BJ (cell line): ENCODE results near the gene UCN3. TPM values are rescaled to one million over a fixed set of nuclear protein-coding genes. Genes with fewer than 3 reads are reported as not detected.

ENCODE experiments used
- CTCF ChIA-PET: fragments of 350-600 bp; formaldehyde crosslinking; extraction: SDS; loops from one replicate; lab custom pipeline; 2021; ENCODE audit warnings: antibody characterized with exemption, inconsistent platforms; lab: Yijun Ruan, JAX
- POLR2A ChIA-PET: fragments of 300-600 bp; sonication (Branson Sonifier 250); formaldehyde crosslinking; extraction: SDS; loops from one replicate; lab custom pipeline; 2021; ENCODE audit warnings: antibody characterized with exemption; lab: Charles Lee
- DNase-seq: peaks from one replicate; pipeline ENCODE4 v3.0.0-alpha.2; 2011; ENCODE audit warnings: low read depth
- H3K27me3 ChIP-seq: 2 replicates; pipeline ENCODE4 v1.6.0; 2011; ENCODE audit warnings: low read length; ENCODE audit not compliant: control insufficient read depth, insufficient read depth
- H3K36me3 ChIP-seq: 2 replicates; pipeline ENCODE4 v1.5.1; 2011; ENCODE audit warnings: low read length; ENCODE audit not compliant: control insufficient read depth, insufficient read depth
- H3K4me3 ChIP-seq: 2 replicates; pipeline ENCODE4 v1.5.1; 2011; ENCODE audit warnings: low read depth, mild to moderate bottlenecking, control low read depth, low read length
- polyA plus RNA-seq: library from polyadenylated mRNA; depleted of rRNA; stranded (reverse); fragments of >200 nt; gene quantifications from 2 replicates; pipeline ENCODE4 v1.2.3, GENCODE V29; 2011
- TF ChIP-seq, protein P1 (sequence below): IDR thresholded peaks from 2 replicates; pipeline ENCODE4 v1.5.1; 2011; ENCODE audit warnings: low read depth, mild to moderate bottlenecking, control low read depth, inconsistent platforms, low read length, moderate library complexity; ENCODE audit not compliant: insufficient read depth

UCN3 gene
- polyA plus RNA-seq, 1 experiment: not detected

DNA sequence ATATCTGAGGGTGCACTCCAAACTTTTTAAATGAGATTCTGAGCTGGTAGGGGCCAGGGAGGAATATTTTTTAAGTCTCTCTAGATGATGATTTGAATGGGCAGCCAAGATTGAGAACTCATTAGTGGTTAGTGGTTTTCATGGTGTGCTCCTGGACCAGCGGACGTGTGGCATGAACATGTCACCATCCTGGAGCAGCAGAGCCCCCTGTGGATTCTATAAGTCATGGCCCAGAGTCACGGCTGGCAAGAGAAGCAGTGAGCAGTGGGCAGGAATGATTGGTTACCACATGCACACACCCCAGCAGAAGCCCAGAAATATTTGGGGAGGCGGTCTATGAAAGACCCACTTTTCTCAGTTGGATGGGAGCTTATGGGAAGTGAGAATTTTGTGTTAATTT, 21.2 kb upstream of the UCN3 start:
- Histone ChIP-seq H3K36me3 (no peaks in the 10 kb centered on the region), H3K27me3 (peaks cover 3% of the 10 kb centered on the region; the same call in 1 of the 2 replicates), H3K4me3 (no peak overlapping the region)
- POLR2A ChIA-PET: no interaction called here
- TF ChIP-seq, protein P1, sequence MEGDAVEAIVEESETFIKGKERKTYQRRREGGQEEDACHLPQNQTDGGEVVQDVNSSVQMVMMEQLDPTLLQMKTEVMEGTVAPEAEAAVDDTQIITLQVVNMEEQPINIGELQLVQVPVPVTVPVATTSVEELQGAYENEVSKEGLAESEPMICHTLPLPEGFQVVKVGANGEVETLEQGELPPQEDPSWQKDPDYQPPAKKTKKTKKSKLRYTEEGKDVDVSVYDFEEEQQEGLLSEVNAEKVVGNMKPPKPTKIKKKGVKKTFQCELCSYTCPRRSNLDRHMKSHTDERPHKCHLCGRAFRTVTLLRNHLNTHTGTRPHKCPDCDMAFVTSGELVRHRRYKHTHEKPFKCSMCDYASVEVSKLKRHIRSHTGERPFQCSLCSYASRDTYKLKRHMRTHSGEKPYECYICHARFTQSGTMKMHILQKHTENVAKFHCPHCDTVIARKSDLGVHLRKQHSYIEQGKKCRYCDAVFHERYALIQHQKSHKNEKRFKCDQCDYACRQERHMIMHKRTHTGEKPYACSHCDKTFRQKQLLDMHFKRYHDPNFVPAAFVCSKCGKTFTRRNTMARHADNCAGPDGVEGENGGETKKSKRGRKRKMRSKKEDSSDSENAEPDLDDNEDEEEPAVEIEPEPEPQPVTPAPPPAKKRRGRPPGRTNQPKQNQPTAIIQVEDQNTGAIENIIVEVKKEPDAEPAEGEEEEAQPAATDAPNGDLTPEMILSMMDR: 0 out of 2 replicates have a peak, but pooled peaks have one; percentile 7
- DNase-seq: no peak
- CTCF ChIA-PET: no interaction called here

DNA sequence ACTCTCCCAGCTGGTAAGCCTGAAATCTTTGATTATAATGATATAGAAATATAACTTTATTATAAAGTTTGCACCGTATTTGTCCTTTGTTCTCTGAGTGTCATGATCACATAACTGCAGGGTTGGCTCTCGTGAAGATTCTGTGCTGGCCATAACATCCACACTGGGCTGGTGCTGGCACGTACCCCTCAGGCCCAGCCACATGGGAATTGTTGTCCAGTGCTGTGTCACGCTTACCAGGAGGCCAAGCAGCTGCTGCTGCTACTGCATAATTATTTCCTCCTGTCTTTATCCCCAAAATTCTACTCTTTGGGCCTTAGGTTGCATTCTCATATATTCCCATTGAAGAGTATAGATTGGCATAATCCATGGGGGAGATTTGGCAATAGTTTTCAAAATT, 20.8 kb upstream of the UCN3 start:
- ChIA-PET CTCF (no interaction called here), POLR2A (no interaction called here)
- TF ChIP-seq, protein P1: no peak
- Histone ChIP-seq H3K27me3 (peaks cover 3% of the 10 kb centered on the region; the same call in 1 of the 2 replicates), H3K36me3 (no peaks in the 10 kb centered on the region), H3K4me3 (no peak overlapping the region)
- DNase-seq: no peak

DNA sequence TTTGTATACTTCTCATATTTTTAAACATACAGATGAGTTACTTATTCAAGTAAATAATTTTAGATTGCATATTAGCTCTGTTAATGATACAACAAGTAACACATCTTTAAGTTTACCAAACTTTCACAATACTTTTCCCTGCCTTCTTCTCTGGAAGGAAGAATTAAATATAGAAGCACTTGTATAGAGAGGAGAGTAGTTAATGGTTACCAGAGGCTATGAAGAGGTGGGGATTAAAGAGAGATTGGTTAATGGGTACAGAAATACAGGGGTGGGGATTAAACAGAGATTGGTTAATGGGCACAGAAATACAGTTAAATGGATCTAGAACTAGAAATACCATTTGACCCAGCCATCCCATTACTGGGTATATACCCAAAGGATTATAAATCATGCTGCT, 20.0 kb upstream of the UCN3 start:
- TF ChIP-seq, protein P1: no peak
- DNase-seq: no peak
- Histone ChIP-seq H3K27me3 (peaks cover 3% of the 10 kb centered on the region; the same call in 1 of the 2 replicates), H3K36me3 (no peaks in the 10 kb centered on the region), H3K4me3 (no peak overlapping the region)
- ChIA-PET CTCF (no interaction called here), POLR2A (no interaction called here)

DNA sequence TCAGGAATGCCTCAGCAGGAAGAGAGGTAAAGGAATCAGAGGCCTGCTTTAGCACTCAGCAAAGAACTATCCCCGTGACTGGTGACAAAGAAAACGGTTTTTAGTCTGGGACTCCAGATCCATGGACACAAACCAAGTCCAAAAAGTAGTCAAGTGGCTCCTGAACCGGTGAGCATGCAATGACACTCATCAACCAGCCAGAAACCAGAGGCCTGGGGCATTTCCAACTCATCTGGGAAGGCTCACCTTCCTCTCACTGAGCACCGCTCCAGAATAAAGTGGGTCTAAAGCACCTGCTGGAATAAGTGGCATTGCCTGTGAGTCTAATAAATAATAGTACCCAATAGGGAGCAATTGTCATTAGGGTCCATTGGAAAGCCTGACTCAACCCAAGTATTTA, 17.9 kb upstream of the UCN3 start:
- POLR2A ChIA-PET: no interaction called here
- TF ChIP-seq, protein P1: no peak
- CTCF ChIA-PET: no interaction called here
- Histone ChIP-seq H3K36me3 (no peaks in the 10 kb centered on the region), H3K4me3 (no peak overlapping the region), H3K27me3 (peaks cover 5% of the 10 kb centered on the region)
- no peak for DNase-seq

DNA sequence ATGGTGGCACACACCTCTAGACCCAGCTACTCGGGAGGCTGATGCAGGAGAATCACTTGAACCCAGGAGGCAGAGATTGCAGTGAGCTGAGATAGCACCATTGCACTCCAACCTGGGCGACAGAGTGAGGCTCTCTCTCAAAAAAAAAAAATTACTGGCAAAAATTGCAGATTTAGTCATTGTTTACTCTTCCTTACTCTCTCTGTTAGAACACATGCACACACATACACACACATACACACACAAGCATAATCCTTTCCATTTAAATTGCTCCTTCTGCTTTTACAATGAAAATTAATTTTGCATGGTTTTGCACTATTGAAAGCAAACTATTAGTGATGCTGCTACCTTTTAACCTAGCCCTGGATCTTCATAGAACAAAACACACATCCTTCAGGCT, 15.4 kb upstream of the UCN3 start:
- H3K27me3 ChIP-seq: peaks cover 5% of the 10 kb centered on the region
- no peak overlapping the region for H3K4me3 ChIP-seq
- POLR2A ChIA-PET: no interaction called here
- TF ChIP-seq, protein P1: no peak
- DNase-seq: no peak
- no peaks in the 10 kb centered on the region for H3K36me3 ChIP-seq
- CTCF ChIA-PET: no interaction called here
